Measurements from ENCODE around the gene BRD1.

BRD1 gene

DNA sequence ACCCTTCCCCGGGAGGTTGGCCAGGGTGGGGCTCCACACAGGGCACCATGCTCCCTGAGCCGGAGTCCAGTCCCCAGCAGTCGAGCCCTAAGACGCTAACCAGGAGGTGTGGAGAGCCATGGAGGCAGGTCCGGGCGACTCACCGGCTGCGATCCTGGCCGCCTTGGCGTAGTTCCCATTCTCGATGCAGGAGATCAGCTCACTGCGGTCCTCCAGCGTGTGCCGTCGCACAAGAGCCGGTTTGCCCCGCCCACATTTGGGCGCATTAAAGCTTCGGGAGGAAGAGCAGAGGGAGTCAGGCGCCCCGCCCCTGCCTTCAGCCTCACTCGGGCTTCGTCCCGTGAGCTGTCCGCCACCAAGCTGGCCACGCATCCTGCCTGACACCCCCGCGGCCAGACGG, 50.8 kb downstream of the BRD1 start:
- TF ChIP-seq FOXP2 (optimal IDR thresholded peaks at IDR 0.05; ENCODE audit: borderline replicate concordance, extremely low read depth, extremely low read length, insufficient read depth): no peak
- no peak for TF ChIP-seq SIN3A (IDR thresholded peaks at IDR 0.05; ENCODE audit: borderline replicate concordance, insufficient read depth, low read length)
- no peak for TF ChIP-seq POLR2AphosphoS5 (IDR thresholded peaks at IDR 0.05; ENCODE audit: low read depth, low read length)
- TF ChIP-seq, protein P1, sequence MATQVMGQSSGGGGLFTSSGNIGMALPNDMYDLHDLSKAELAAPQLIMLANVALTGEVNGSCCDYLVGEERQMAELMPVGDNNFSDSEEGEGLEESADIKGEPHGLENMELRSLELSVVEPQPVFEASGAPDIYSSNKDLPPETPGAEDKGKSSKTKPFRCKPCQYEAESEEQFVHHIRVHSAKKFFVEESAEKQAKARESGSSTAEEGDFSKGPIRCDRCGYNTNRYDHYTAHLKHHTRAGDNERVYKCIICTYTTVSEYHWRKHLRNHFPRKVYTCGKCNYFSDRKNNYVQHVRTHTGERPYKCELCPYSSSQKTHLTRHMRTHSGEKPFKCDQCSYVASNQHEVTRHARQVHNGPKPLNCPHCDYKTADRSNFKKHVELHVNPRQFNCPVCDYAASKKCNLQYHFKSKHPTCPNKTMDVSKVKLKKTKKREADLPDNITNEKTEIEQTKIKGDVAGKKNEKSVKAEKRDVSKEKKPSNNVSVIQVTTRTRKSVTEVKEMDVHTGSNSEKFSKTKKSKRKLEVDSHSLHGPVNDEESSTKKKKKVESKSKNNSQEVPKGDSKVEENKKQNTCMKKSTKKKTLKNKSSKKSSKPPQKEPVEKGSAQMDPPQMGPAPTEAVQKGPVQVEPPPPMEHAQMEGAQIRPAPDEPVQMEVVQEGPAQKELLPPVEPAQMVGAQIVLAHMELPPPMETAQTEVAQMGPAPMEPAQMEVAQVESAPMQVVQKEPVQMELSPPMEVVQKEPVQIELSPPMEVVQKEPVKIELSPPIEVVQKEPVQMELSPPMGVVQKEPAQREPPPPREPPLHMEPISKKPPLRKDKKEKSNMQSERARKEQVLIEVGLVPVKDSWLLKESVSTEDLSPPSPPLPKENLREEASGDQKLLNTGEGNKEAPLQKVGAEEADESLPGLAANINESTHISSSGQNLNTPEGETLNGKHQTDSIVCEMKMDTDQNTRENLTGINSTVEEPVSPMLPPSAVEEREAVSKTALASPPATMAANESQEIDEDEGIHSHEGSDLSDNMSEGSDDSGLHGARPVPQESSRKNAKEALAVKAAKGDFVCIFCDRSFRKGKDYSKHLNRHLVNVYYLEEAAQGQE (IDR thresholded peaks at IDR 0.05; ENCODE audit: insufficient read depth in 1 of 2, low read depth in 2 of 2, low read length in 2 of 2): no peak
- no peak for TF ChIP-seq TAF1 (IDR thresholded peaks at IDR 0.05; ENCODE audit: borderline replicate concordance, insufficient read depth, low read length)

DNA sequence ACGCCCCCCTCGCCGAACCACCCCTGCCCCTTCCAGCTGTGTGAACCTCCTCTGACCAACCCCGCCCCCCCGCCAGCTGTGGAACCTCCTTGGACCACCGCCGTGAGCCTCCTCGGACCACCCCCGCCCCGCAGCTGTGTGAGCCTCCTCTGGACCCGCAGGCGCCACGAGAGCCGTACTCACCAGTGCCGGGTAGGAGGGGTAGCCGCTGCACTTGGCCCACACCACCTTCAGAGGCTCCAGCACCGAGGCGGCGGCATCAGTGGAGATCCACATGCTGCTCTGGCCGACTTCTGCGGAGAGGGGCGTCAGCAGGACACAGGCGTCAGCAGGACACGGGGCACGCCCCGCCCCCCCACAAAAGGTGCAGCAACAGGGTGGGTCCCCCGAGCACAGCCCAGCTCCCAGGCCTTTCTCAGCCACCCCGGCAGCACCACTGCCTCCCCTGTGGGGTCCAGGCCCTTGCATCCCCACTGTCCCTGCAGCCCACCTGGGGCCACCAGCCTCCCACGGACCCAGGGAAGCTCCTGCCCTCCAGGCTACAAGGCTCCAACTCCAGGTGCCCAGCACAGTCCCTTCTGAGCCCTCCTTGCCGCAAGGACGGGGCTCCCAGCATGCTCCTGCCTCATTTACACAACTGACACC, 51.7 kb downstream of the BRD1 start:
- TF ChIP-seq, protein P1 (IDR thresholded peaks at IDR 0.05; ENCODE audit: insufficient read depth in 1 of 2, low read depth in 2 of 2, low read length in 2 of 2): no peak
- TF ChIP-seq POLR2AphosphoS5 (IDR thresholded peaks at IDR 0.05; ENCODE audit: low read depth, low read length): no peak
- TF ChIP-seq FOXP2 (optimal IDR thresholded peaks at IDR 0.05; ENCODE audit: borderline replicate concordance, extremely low read depth, extremely low read length, insufficient read depth): no peak
- no peak for TF ChIP-seq SIN3A (IDR thresholded peaks at IDR 0.05; ENCODE audit: borderline replicate concordance, insufficient read depth, low read length)
- no peak for TF ChIP-seq TAF1 (IDR thresholded peaks at IDR 0.05; ENCODE audit: borderline replicate concordance, insufficient read depth, low read length)

DNA sequence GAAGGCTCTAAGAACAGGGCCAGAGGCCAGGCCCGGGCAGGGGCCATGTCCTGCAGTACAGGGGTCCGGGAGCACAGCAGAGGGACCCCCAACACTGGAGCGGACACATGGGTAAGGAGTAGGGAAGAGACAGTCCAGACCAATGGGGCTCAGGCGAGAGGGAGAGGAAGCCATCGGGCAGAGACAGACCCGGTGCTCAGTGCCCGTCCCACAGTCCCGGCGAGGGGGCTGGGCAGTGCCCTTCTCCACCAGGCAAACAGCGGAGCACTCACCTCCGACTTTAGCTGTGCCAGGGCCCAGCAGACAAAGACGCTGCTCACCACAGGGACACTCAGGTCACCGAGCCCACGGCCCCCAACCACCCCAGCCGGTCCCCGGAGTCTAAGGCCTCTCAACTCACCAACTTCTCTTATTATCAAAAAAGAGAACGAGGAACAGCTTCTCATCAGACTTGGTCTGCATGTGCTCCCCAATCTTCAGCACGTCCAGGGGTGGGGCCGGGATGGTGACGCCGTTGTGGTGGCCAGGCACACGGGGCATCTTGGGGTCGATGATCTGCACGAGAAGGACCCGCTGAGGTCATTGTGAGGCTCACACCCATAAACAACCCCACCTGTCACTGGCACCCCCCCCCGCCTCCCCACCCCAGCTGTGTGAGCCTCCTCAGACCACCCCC, 52.3 kb downstream of the BRD1 start:
- TF ChIP-seq, protein P1 (IDR thresholded peaks at IDR 0.05; ENCODE audit: insufficient read depth in 1 of 2, low read depth in 2 of 2, low read length in 2 of 2): no peak
- TF ChIP-seq TAF1 (IDR thresholded peaks at IDR 0.05; ENCODE audit: borderline replicate concordance, insufficient read depth, low read length): no peak
- TF ChIP-seq POLR2AphosphoS5 (IDR thresholded peaks at IDR 0.05; ENCODE audit: low read depth, low read length): no peak

DNA sequence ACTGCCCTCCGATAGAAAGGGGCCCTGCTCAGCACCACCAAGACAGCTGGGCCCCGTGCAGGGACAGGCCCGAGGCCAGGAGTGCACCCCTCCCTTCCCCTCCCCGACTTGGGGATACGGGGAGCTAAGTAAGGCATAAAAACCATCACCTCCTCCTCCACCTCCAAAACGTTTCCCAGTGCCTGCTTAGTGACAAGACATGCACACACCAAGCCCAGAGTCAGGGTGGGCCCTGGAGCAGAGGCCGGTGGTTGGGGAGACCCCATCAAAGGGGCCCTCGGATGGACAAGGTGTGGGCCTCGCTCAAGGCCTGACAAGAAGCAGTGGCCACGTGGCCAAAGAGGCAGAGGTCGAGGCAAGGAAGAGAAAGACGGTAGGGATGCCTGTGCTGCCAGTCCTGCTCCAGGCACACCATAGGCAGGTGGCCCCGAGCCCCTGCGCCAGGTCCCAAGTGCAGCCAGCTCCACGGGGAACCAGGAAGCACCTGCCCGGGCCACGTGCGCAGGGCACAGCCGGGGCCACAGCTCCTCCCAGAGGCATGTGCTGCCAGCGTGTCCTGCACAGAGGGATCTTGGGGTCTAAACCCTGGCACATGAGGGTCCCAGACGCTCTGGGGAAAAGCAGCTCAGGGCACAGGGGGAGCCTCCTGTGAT, 53.0 kb downstream of the BRD1 start:
- no peak for TF ChIP-seq POLR2AphosphoS5 (IDR thresholded peaks at IDR 0.05; ENCODE audit: low read depth, low read length)
- no peak for TF ChIP-seq FOXP2 (optimal IDR thresholded peaks at IDR 0.05; ENCODE audit: borderline replicate concordance, extremely low read depth, extremely low read length, insufficient read depth)
- TF ChIP-seq, protein P1 (IDR thresholded peaks at IDR 0.05; ENCODE audit: insufficient read depth in 1 of 2, low read depth in 2 of 2, low read length in 2 of 2): no peak
- no peak for TF ChIP-seq SIN3A (IDR thresholded peaks at IDR 0.05; ENCODE audit: borderline replicate concordance, insufficient read depth, low read length)
- no peak for TF ChIP-seq TAF1 (IDR thresholded peaks at IDR 0.05; ENCODE audit: borderline replicate concordance, insufficient read depth, low read length)
